SK-N-SH (cell line): Measurements from ENCODE around the gene PHF21A. TPM values are rescaled to one million over a fixed set of nuclear protein-coding genes. Genes with fewer than 3 reads are reported as not detected.
"Not testable (repeated sequence)": the region's sequence is repeated elsewhere in the genome, so short reads cannot be mapped to it uniquely, and the experiment has no call there.

Experiments used
- CTCF ChIA-PET: fragments of 300-600, 350-600 bp; formaldehyde crosslinking; extraction: SDS; loops from one replicate; lab custom pipeline; 2021; lab: Yijun Ruan, JAX
- POLR2A ChIA-PET: fragments of 350-600 bp; sonication (Branson Sonifier 250); formaldehyde crosslinking; extraction: SDS; loops from one replicate; lab custom pipeline; 2020; ENCODE audit warnings: antibody characterized with exemption, inconsistent platforms; lab: Yijun Ruan, JAX
- DNase-seq: peaks from one replicate; pipeline ENCODE4 v3.0.0; 2012
- H2AFZ ChIP-seq: fragments of 200-600 bp; sonication (generic); 2 replicates; pipeline ENCODE4 v1.8.1; 2016; ENCODE audit warnings: antibody characterized with exemption, mild to moderate bottlenecking, low read depth
- H3F3A ChIP-seq: fragments of 200-600 bp; sonication (generic); replicated peaks from 2 replicates; pipeline ENCODE3; 2016; ENCODE audit warnings: antibody characterized with exemption, mild to moderate bottlenecking; ENCODE audit not compliant: insufficient read depth
- H3K27ac ChIP-seq, 2 experiments: fragments of 200-500 bp in 1 of 2; fragments of 200-600 bp in 1 of 2; sonication (Bioruptor generic) in 1 of 2; sonication (generic), shearing (Covaris generic) in 1 of 2; 2 replicates each; pipeline versions ENCODE4 v1.5.1 to v1.6.1; 2014 to 2016; ENCODE audit warnings: low read depth in 2 of 2, inconsistent platforms in 1 of 2, low read length in 1 of 2, mild to moderate bottlenecking in 1 of 2, mixed read lengths in 1 of 2
- H3K27me3 ChIP-seq: fragments of 200-600 bp; sonication (generic), shearing (Covaris generic); 2 replicates; pipeline ENCODE4 v1.6.1; 2016; ENCODE audit warnings: mixed run types; ENCODE audit not compliant: insufficient read depth
- H3K36me3 ChIP-seq, 2 experiments: fragments of 200-500 bp in 1 of 2; fragments of 200-600 bp in 1 of 2; sonication (Bioruptor generic) in 1 of 2; sonication (generic) in 1 of 2; replicated peaks in 1 of 2; 2 replicates each; pipeline versions ENCODE3 to v1.5.1; 2014 to 2016; ENCODE audit warnings: low read length in 1 of 2, mild to moderate bottlenecking in 1 of 2; ENCODE audit not compliant: insufficient read depth in 2 of 2, control insufficient read depth in 1 of 2
- H3K4me1 ChIP-seq, 2 experiments: fragments of 200-500 bp in 1 of 2; fragments of 200-600 bp in 1 of 2; sonication (Bioruptor generic) in 1 of 2; sonication (generic), shearing (Covaris generic) in 1 of 2; 2 replicates each; pipeline versions ENCODE4 v1.5.1 to v1.6.1; 2014 to 2016; ENCODE audit warnings: low read depth in 1 of 2, low read length in 1 of 2, mixed run types in 1 of 2; ENCODE audit not compliant: insufficient read depth in 2 of 2, control insufficient read depth in 1 of 2
- H3K4me2 ChIP-seq: fragments of 200-600 bp; sonication (generic), shearing (Covaris generic); 2 replicates; pipeline ENCODE4 v1.6.1; 2017; ENCODE audit warnings: mixed run types
- H3K4me3 ChIP-seq, 2 experiments: fragments of 200-500 bp in 1 of 2; fragments of 200-600 bp in 1 of 2; sonication (Bioruptor generic) in 1 of 2; sonication (generic), shearing (Covaris generic) in 1 of 2; 2 replicates each; pipeline versions ENCODE4 v1.5.1 to v1.8.1; 2014 to 2016; ENCODE audit warnings: low read depth in 2 of 2, inconsistent platforms in 1 of 2, low read length in 1 of 2, mild to moderate bottlenecking in 1 of 2, mixed read lengths in 1 of 2, moderate library complexity in 1 of 2
- H3K79me2 ChIP-seq: fragments of 200-600 bp; sonication (generic); 2 replicates; pipeline ENCODE4 v1.8.1; 2017; ENCODE audit warnings: mild to moderate bottlenecking; ENCODE audit not compliant: insufficient read depth
- H3K9ac ChIP-seq: fragments of 200-600 bp; sonication (generic); 2 replicates; pipeline ENCODE4 v1.6.1; 2017; ENCODE audit warnings: mixed run types
- H3K9me2 ChIP-seq: fragments of 200-600 bp; sonication (generic); 2 replicates; pipeline ENCODE4 v1.6.1; 2017; ENCODE audit warnings: mixed run types
- H3K9me3 ChIP-seq: fragments of 200-600 bp; sonication (generic); 2 replicates; pipeline ENCODE4 v1.6.1; 2017; ENCODE audit warnings: mixed run types, mild to moderate bottlenecking, moderate library complexity
- H4K20me1 ChIP-seq: fragments of 200-600 bp; sonication (generic); 2 replicates; pipeline ENCODE4 v1.6.1; 2017; ENCODE audit warnings: mild to moderate bottlenecking, mixed run types; ENCODE audit not compliant: insufficient read depth
- EZH2phosphoT487 ChIP-seq: fragments of 200-600 bp; sonication (generic); IDR thresholded peaks from 2 replicates; pipeline ENCODE4 v1.6.1; 2017; ENCODE audit warnings: low read depth, mixed run types, mild to moderate bottlenecking, antibody characterized with exemption, moderate library complexity, borderline replicate concordance
- FOSL2 ChIP-seq: IDR thresholded peaks from 2 replicates; pipeline ENCODE4 v1.4.0; 2012; ENCODE audit warnings: low read depth, mild to moderate bottlenecking, moderate library complexity, borderline replicate concordance
- POLR2AphosphoS5 ChIP-seq: IDR thresholded peaks from 2 replicates; pipeline ENCODE4 v1.6.1; 2012; ENCODE audit warnings: low read depth, low read length
- RCOR1 ChIP-seq: fragments of 150-350 bp; IDR thresholded peaks from 2 replicates; pipeline ENCODE4 v1.6.1; 2017; ENCODE audit warnings: antibody characterized with exemption, low read length
- RXRA ChIP-seq: IDR thresholded peaks from 2 replicates; pipeline ENCODE4 v1.4.0; 2012; ENCODE audit warnings: low read depth, mild to moderate bottlenecking, borderline replicate concordance
- TCF12 ChIP-seq: IDR thresholded peaks from 2 replicates; pipeline ENCODE4 v1.4.0; 2012
- WGBS: methylation state at CpG from one replicate; pipeline ENCODE4 v1.1.6; 2017; ENCODE audit warnings: low lambda C conversion rate; 5-methylcytosine and 5-hydroxymethylcytosine counted together
- polyA plus RNA-seq, 3 experiments: library from polyadenylated mRNA; depleted of rRNA; stranded (reverse); fragments of >200 nt; gene quantifications; 2 replicates each; pipeline ENCODE4 v1.2.3, GENCODE V29; 2012
- TF ChIP-seq, protein P1 (sequence below): fragments of 150-350 bp; IDR thresholded peaks from 2 replicates; pipeline ENCODE4 v1.6.1; 2016; ENCODE audit warnings: mild to moderate bottlenecking, low read depth, low read length
- TF ChIP-seq, protein P2 (sequence below): fragments of 200-600 bp; sonication (generic); IDR thresholded peaks from 2 replicates; pipeline ENCODE4 v1.6.1; 2017; ENCODE audit warnings: antibody characterized with exemption, mild to moderate bottlenecking, moderate library complexity

Gene PHF21A
- polyA plus RNA-seq, 1 of the 3 experiments (the other 2 are of a cell fraction): 18.8 TPM

DNA sequence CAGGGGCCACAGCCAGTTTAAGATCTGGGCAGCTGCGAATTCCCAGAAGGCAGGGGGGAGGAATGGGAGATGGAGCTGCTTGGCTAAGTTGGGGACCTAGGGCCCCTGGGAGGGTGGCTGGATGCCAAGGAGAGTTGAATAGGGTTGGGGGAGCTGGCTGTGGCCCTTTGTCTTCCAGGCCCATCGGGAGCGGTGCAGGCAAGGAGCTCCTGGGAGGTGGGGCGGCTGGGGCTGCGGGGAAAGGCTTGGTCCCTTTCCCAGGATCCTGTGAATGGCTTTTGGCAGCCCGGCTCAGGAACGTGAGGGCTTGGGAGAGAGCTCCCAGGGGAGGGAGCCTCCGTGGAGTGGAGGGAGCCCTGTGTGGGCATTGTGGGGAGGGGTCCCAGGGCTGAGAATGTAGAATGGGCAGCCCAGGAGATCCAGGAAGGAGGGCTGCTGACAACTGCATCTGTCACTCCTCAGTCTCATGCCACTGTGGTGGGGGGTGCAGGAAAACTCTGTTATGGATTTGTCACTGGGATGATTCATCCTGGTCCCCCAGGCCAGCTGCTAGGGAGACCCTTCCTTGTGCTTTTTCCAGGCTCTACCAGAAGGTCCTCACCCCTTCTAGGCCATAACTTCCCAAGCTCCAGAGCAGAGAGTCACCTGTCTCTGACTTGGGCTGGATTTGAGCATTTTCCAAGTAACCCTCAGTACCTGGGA is 220.2 kb downstream of the PHF21A start:
- no peak for TF ChIP-seq TCF12
- no peak for TF ChIP-seq POLR2AphosphoS5
- TF ChIP-seq, protein P1, sequence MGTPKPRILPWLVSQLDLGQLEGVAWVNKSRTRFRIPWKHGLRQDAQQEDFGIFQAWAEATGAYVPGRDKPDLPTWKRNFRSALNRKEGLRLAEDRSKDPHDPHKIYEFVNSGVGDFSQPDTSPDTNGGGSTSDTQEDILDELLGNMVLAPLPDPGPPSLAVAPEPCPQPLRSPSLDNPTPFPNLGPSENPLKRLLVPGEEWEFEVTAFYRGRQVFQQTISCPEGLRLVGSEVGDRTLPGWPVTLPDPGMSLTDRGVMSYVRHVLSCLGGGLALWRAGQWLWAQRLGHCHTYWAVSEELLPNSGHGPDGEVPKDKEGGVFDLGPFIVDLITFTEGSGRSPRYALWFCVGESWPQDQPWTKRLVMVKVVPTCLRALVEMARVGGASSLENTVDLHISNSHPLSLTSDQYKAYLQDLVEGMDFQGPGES: no peak
- TF ChIP-seq, protein P2, sequence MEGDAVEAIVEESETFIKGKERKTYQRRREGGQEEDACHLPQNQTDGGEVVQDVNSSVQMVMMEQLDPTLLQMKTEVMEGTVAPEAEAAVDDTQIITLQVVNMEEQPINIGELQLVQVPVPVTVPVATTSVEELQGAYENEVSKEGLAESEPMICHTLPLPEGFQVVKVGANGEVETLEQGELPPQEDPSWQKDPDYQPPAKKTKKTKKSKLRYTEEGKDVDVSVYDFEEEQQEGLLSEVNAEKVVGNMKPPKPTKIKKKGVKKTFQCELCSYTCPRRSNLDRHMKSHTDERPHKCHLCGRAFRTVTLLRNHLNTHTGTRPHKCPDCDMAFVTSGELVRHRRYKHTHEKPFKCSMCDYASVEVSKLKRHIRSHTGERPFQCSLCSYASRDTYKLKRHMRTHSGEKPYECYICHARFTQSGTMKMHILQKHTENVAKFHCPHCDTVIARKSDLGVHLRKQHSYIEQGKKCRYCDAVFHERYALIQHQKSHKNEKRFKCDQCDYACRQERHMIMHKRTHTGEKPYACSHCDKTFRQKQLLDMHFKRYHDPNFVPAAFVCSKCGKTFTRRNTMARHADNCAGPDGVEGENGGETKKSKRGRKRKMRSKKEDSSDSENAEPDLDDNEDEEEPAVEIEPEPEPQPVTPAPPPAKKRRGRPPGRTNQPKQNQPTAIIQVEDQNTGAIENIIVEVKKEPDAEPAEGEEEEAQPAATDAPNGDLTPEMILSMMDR: no peak
- no peak for TF ChIP-seq RXRA
- TF ChIP-seq RCOR1: no peak
- TF ChIP-seq EZH2phosphoT487: no peak
- no peak for TF ChIP-seq FOSL2
- H4K20me1 ChIP-seq: peaks cover 9% of the 10 kb centered on the region; the same call in 1 of the 2 replicates
- peak overlapping the region in 1 of 2 experiments; percentile 76; a peak in 1 of 4 replicates for H3K27ac ChIP-seq
- DNase-seq: peak; percentile 42
- H3K9me2 ChIP-seq: no peaks in the 10 kb centered on the region
- H3F3A ChIP-seq: no peaks in the 10 kb centered on the region
- peak overlapping the region; percentile 99 for H3K4me2 ChIP-seq
- no peaks in the 10 kb centered on the region for H3K79me2 ChIP-seq
- 63% methylated on average over 8 of the region's 8 CpGs for WGBS
- POLR2A ChIA-PET: interaction anchor here (0.7 kb wide), 1 partner anchor 17 kb away, joined by 3 read pairs; no protein-coding TSS in a partner anchor
- CTCF ChIA-PET: interaction anchor here (1.1 to 2.8 kb wide), 3 partner anchors 18 to 130 kb away, joined by 3 to 17 read pairs (median 3); no protein-coding TSS in a partner anchor
- peaks cover 11 to 37% of the 10 kb centered on the region in 2 experiments; a peak in 2 of 4 replicates for H3K4me1 ChIP-seq
- no peak overlapping the region for H2AFZ ChIP-seq
- H3K9me3 ChIP-seq: no peaks in the 10 kb centered on the region
- peak overlapping the region; percentile 78 for H3K9ac ChIP-seq
- no peaks in the 10 kb centered on the region for H3K27me3 ChIP-seq
- H3K36me3 ChIP-seq: peaks cover 0 to 25% of the 10 kb centered on the region in 2 experiments
- H3K4me3 ChIP-seq: peak overlapping the region; percentile 52 to 93

- H4K20me1 ChIP-seq, H3K9me3 ChIP-seq, H3F3A ChIP-seq, H3K27me3 ChIP-seq, H2AFZ ChIP-seq, H3K9me2 ChIP-seq, H3K79me2 ChIP-seq, POLR2A ChIA-PET: not testable (repeated sequence)
- peak overlapping the region; percentile 52 to 93 for H3K4me3 ChIP-seq
- peak; percentile 72 for DNase-seq
- peak overlapping the region; percentile 99 for H3K4me2 ChIP-seq
- CTCF ChIA-PET: interaction anchor here (1.1 to 2.8 kb wide), 2 partner anchors 19 to 28 kb away, joined by 3 to 17 read pairs; no protein-coding TSS in a partner anchor
- peaks cover 0 to 23% of the 10 kb centered on the region in 2 experiments for H3K36me3 ChIP-seq
- H3K4me1 ChIP-seq: peaks cover 11 to 42% of the 10 kb centered on the region in 2 experiments; a peak in 2 of 4 replicates
- peak overlapping the region in 1 of 2 experiments; percentile 76; a peak in 1 of 4 replicates for H3K27ac ChIP-seq
- peak overlapping the region; percentile 78 for H3K9ac ChIP-seq
- WGBS: 15% methylated on average over 22 of the region's 59 CpGs
These were observed 221.0 kb downstream of the PHF21A start for GRCh38 chr11:45900175-45900800.
